ES-I3 (cell line): Measurements from ENCODE around the gene SPSB1.
"Not testable (repeated sequence)": the region's sequence is repeated elsewhere in the genome, so short reads cannot be mapped to it uniquely, and the experiment has no call there.

Source experiments
- H3K36me3 ChIP-seq: 2 replicates; pipeline ENCODE4 v1.6.1; 2013; ENCODE audit warnings: mild to moderate bottlenecking, low read length, control low read depth, moderate library complexity; ENCODE audit not compliant: insufficient read depth
- H3K4me1 ChIP-seq: 2 replicates; pipeline ENCODE4 v1.6.1; 2013; ENCODE audit warnings: mild to moderate bottlenecking, control low read depth, low read length; ENCODE audit not compliant: insufficient read depth
- H3K9ac ChIP-seq: 2 replicates; pipeline ENCODE4 v1.6.1; 2013; ENCODE audit warnings: low read depth, mild to moderate bottlenecking, low read length, moderate library complexity
- H3K9me3 ChIP-seq: 2 replicates; pipeline ENCODE4 v1.6.1; 2013; ENCODE audit warnings: mild to moderate bottlenecking, low read length, moderate library complexity; ENCODE audit not compliant: control insufficient read depth, insufficient read depth

The SPSB1 gene

GRCh38 chr1:9369964-9370788 is 77.5 kb downstream of the SPSB1 start:
- Histone ChIP-seq H3K9ac (no peak overlapping the region), H3K9me3 (no peaks in the 10 kb centered on the region), H3K4me1 (peaks cover 13% of the 10 kb centered on the region), H3K36me3 (no peaks in the 10 kb centered on the region)

GRCh38 chr1:9371391-9371935 is 78.8 kb downstream of the SPSB1 start:
- H3K9ac ChIP-seq = no peak overlapping the region
- H3K36me3 ChIP-seq = no peaks in the 10 kb centered on the region
- no peaks in the 10 kb centered on the region for H3K9me3 ChIP-seq
- peaks cover 13% of the 10 kb centered on the region for H3K4me1 ChIP-seq

DNA sequence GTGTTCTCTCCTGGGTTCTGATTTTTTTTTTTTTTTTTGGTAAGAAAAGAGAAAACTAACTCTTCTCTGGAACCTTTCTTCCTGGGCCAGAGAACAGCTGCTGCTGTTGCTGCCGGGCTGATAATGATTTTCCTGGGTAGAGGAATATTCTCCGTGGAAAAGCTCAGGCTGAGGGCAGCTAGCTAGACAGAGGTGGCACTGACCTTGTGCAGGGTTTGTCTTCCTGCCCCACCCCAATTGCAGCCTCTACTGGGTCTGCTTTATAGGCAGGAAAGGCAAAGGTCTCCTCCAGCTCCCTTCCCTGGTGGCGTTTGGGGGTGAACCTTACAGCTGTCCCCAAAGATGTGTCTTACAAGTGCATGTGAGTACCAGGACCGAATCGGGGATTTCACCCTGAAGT is 79.3 kb downstream of the SPSB1 start:
- no peak overlapping the region for H3K9ac ChIP-seq
- no peaks in the 10 kb centered on the region for H3K9me3 ChIP-seq
- peaks cover 13% of the 10 kb centered on the region for H3K4me1 ChIP-seq
- no peaks in the 10 kb centered on the region for H3K36me3 ChIP-seq

DNA sequence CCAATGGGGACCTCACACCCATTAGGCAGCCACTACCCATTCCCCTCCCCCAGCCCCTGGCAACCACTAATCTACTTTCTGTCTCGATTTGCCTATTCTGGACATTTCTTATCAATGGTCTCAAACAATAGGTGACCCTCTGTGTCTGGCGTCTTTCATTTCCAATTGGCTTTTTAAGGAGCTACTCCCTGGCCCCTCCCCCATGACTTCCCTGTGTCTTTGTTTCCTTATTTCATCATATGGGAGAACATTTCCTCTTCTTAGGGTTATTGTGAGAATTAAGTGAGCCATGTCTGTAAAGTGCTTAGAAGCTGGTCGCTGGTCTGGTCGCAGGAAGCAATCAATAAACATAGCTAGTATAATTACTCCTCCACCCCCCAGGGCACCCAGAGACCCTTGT is 80.9 kb downstream of the SPSB1 start:
- H3K36me3 ChIP-seq = no peaks in the 10 kb centered on the region
- no peak overlapping the region for H3K9ac ChIP-seq
- H3K9me3 ChIP-seq = no peaks in the 10 kb centered on the region
- H3K4me1 ChIP-seq = peaks cover 13% of the 10 kb centered on the region

GRCh38 chr1:9374748-9375341 is 82.2 kb downstream of the SPSB1 start:
- H3K36me3 ChIP-seq = no peaks in the 10 kb centered on the region
- H3K9me3 ChIP-seq = no peaks in the 10 kb centered on the region
- no peak overlapping the region for H3K9ac ChIP-seq
- peaks cover 13% of the 10 kb centered on the region for H3K4me1 ChIP-seq

DNA sequence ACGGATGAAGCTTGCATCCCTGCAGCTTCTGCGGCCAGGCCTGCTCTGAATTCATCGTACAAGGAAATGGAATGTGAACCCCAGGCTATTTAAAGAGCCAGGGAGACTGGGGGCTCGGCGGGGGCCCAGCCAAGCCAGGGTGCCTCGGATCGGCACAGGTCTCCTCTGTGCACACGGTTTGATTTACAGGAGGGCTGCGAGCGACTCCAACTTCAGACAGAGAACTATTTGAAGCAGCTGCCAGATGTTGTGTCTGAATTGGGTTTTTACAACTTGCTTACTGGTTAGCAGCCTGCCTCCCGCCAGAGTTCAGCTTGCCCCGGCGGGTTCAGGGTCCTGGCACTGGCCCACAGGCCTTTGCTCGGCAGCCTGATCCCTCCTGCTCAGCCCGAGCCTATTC is 83.2 kb downstream of the SPSB1 start:
- no peak overlapping the region for H3K9ac ChIP-seq
- no peaks in the 10 kb centered on the region for H3K36me3 ChIP-seq
- H3K4me1 ChIP-seq = peaks cover 13% of the 10 kb centered on the region
- H3K9me3 ChIP-seq = no peaks in the 10 kb centered on the region

- no peaks in the 10 kb centered on the region for H3K9me3 ChIP-seq
- H3K36me3 ChIP-seq = no peaks in the 10 kb centered on the region
- peaks cover 11% of the 10 kb centered on the region for H3K4me1 ChIP-seq
- H3K9ac ChIP-seq = no peak overlapping the region
Observed at GRCh38 chr1:9376430-9376829, 83.7 kb downstream of the SPSB1 start.

- H3K9ac ChIP-seq = no peak overlapping the region
- no peaks in the 10 kb centered on the region for H3K36me3 ChIP-seq
- H3K4me1 ChIP-seq = peaks cover 8% of the 10 kb centered on the region
- H3K9me3 ChIP-seq = no peaks in the 10 kb centered on the region
Observed at GRCh38 chr1:9376886-9377333, 84.2 kb downstream of the SPSB1 start.

- Histone ChIP-seq H3K36me3 (no peaks in the 10 kb centered on the region), H3K9me3 (no peaks in the 10 kb centered on the region), H3K9ac (no peak overlapping the region), H3K4me1 (no peaks in the 10 kb centered on the region)
Observed at GRCh38 chr1:9378801-9379200, 86.1 kb downstream of the SPSB1 start.

DNA sequence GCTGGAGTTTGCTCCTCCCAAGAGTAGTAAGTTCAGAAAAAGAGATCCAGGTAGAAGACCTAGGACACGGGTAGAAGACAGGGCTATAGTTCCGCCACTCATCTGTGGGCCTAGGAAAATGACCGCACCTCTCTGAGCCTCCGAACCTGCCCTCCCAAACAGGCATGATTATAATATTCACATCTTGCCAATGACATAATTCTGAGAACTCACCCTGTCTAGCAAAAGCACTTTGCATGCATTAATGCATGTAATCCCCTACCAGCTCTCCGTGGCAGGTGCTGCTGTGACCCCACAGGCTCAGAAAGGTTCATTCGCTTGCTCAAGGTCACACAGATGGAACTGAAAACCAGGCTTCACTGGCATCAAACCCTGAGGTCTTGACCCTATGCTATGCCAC is 88.0 kb downstream of the SPSB1 start:
- H3K36me3 ChIP-seq = no peaks in the 10 kb centered on the region
- H3K4me1 ChIP-seq = no peaks in the 10 kb centered on the region
- no peaks in the 10 kb centered on the region for H3K9me3 ChIP-seq
- no peak overlapping the region for H3K9ac ChIP-seq

DNA sequence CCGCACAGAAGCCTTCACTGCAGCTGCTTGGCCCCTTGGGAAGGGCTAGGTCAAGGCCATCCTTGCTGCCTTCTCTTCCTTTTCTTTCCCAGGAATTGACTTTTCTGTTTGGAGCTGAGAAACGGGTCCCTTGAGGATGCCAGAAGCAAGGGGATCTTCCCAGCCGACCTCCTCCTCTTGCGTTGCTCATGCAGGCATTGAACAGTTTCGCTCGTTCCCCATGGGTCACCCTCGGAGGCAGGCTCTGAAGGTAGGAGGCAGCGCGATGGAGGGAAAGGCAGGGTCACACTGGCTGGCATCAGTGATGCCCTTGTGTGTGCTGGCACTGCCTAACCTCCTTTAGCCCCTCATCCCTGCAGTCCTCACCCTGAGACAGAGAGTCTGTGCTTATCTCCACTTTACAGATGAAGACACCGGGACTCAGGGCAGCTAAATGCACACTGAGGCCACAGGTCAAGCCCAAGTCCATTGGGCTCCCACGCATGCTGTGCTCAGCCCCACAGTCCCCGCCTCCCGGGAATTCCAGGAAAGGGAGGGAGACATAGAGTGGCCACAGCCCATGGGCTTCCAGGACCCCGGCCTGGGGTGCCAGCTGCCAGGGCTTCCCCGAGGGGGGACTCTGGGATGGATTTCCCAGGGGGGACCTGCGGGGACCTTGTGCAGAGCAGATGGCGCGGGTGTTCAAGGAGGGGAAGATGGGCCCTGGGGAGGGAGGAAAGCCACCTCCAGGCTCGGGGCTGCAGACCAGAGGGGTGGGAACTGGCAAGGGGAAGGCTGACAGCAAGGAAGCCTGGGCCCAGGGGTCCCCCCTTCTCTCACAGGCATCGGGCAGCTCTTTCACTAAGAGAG is 90.2 kb downstream of the SPSB1 start:
- H3K4me1 ChIP-seq = peaks cover 3% of the 10 kb centered on the region; the same call in 1 of the 2 replicates

GRCh38 chr1:9384128-9384527 is 91.4 kb downstream of the SPSB1 start:
- no peaks in the 10 kb centered on the region for H3K36me3 ChIP-seq
- peaks cover 8% of the 10 kb centered on the region; the same call in 1 of the 2 replicates for H3K4me1 ChIP-seq
- H3K9me3 ChIP-seq = no peaks in the 10 kb centered on the region
- H3K9ac ChIP-seq = no peak overlapping the region

More for the DNA sequence above, 90.2 kb downstream of the SPSB1 start:
- Histone ChIP-seq H3K36me3 (no peaks in the 10 kb centered on the region), H3K9ac (no peak overlapping the region), H3K9me3 (no peaks in the 10 kb centered on the region)

GRCh38 chr1:9384751-9385245 is 92.1 kb downstream of the SPSB1 start:
- peaks cover 8% of the 10 kb centered on the region; the same call in 1 of the 2 replicates for H3K4me1 ChIP-seq
- H3K36me3 ChIP-seq = no peaks in the 10 kb centered on the region
- H3K9ac ChIP-seq = no peak overlapping the region
- H3K9me3 ChIP-seq = no peaks in the 10 kb centered on the region

GRCh38 chr1:9385392-9385791 is 92.7 kb downstream of the SPSB1 start:
- H3K9ac ChIP-seq, H3K4me1 ChIP-seq, H3K36me3 ChIP-seq, H3K9me3 ChIP-seq: not testable (repeated sequence)
